T1000 (cell line): Measurements from ENCODE around the gene TBC1D7.

Experiments
- DNase-seq: peaks from one replicate; lab custom pipeline; 2025; ENCODE audit warnings: mixed read lengths; lab: John Stamatoyannopoulos, UW

The TBC1D7 gene

GRCh38 chr6:13294499-13295069 lies 33.8 kb downstream of the TBC1D7 start:
- DNase-seq, result no peak

GRCh38 chr6:13292774-13293173 lies 35.6 kb downstream of the TBC1D7 start:
- no peak for DNase-seq

GRCh38 chr6:13290335-13290734 lies 38.0 kb downstream of the TBC1D7 start:
- DNase-seq, result no peak

GRCh38 chr6:13289789-13290318 lies 38.5 kb downstream of the TBC1D7 start:
- no peak for DNase-seq

- no peak for DNase-seq
Measured at GRCh38 chr6:13288969-13289391, 39.4 kb downstream of the TBC1D7 start.

- no peak for DNase-seq
Measured at GRCh38 chr6:13288481-13288880, 39.9 kb downstream of the TBC1D7 start.

- DNase-seq, result no peak
Measured at GRCh38 chr6:13287104-13287503, 41.2 kb downstream of the TBC1D7 start.

- DNase-seq, result no peak
Measured at GRCh38 chr6:13286181-13286580, 42.2 kb downstream of the TBC1D7 start.

- DNase-seq, result no peak
Measured at GRCh38 chr6:13285705-13286104, 42.6 kb downstream of the TBC1D7 start.

- no peak for DNase-seq
Measured at GRCh38 chr6:13284646-13285045, 43.7 kb downstream of the TBC1D7 start.

- no peak for DNase-seq
Measured at GRCh38 chr6:13283331-13283730, 45.0 kb downstream of the TBC1D7 start.

GRCh38 chr6:13282393-13283069 lies 45.8 kb downstream of the TBC1D7 start:
- DNase-seq, result no peak

GRCh38 chr6:13281686-13282085 lies 46.7 kb downstream of the TBC1D7 start:
- no peak for DNase-seq

GRCh38 chr6:13280254-13280653 lies 48.1 kb downstream of the TBC1D7 start:
- no peak for DNase-seq

- no peak for DNase-seq
Measured at GRCh38 chr6:13278991-13279390, 49.3 kb downstream of the TBC1D7 start.

- no peak for DNase-seq
Measured at GRCh38 chr6:13278164-13278563, 50.2 kb downstream of the TBC1D7 start.

GRCh38 chr6:13277231-13277630 lies 51.1 kb downstream of the TBC1D7 start:
- DNase-seq, result no peak

- DNase-seq, result no peak
Measured at GRCh38 chr6:13275435-13275989, 52.8 kb downstream of the TBC1D7 start.

- DNase-seq, result no peak
Measured at GRCh38 chr6:13274707-13275434, 53.5 kb downstream of the TBC1D7 start.

GRCh38 chr6:13273931-13274706 lies 54.2 kb downstream of the TBC1D7 start:
- DNase-seq, result no peak

GRCh38 chr6:13273202-13273930 lies 55.0 kb downstream of the TBC1D7 start:
- DNase-seq, result no peak
